GM13976 (cell line): ENCODE data around the gene GJD2.

ENCODE experiments used
- DNase-seq: peaks from one replicate; pipeline ENCODE4 v3.0.0; 2012; ENCODE audit warnings: low spot score
- in situ Hi-C: fragments of 300-500 bp; cut with MboI; formaldehyde crosslinking; loops from one replicate; pipeline ENCODE4 v1.12.0; 2022; ENCODE audit warnings: low sequenced_read_pairs, mixed read lengths, inconsistent platforms; ENCODE audit not compliant: unreplicated experiment
- TF ChIP-seq, protein P1 (sequence below): IDR thresholded peaks from 2 replicates; pipeline ENCODE4 v1.5.1; 2012; ENCODE audit warnings: borderline replicate concordance, mild to moderate bottlenecking; ENCODE audit not compliant: insufficient read depth; ENCODE audit errors: extremely low read depth, missing control alignments, control extremely low read depth

GJD2 gene

DNA sequence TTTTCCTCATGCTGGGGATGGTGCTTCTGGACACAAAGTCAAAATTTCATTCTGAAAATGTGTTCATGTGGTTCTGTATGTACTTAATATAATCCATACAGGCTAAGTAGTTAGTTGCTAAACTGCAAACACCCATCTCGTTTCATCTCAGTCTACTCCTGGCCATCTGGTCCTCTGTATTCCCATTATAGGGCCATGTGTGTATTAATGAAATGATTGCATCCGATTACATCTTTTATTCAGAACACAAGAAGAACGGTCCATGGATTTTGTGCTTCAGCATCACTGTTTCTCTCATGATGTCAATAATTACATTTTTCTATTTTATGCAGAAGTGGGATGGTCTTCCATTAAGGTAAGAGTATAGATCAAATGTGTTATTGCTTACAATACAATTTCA lies 6.1 kb upstream of the GJD2 start:
- DNase-seq = no peak
- in situ Hi-C loops = no loop called here
- TF ChIP-seq, protein P1, sequence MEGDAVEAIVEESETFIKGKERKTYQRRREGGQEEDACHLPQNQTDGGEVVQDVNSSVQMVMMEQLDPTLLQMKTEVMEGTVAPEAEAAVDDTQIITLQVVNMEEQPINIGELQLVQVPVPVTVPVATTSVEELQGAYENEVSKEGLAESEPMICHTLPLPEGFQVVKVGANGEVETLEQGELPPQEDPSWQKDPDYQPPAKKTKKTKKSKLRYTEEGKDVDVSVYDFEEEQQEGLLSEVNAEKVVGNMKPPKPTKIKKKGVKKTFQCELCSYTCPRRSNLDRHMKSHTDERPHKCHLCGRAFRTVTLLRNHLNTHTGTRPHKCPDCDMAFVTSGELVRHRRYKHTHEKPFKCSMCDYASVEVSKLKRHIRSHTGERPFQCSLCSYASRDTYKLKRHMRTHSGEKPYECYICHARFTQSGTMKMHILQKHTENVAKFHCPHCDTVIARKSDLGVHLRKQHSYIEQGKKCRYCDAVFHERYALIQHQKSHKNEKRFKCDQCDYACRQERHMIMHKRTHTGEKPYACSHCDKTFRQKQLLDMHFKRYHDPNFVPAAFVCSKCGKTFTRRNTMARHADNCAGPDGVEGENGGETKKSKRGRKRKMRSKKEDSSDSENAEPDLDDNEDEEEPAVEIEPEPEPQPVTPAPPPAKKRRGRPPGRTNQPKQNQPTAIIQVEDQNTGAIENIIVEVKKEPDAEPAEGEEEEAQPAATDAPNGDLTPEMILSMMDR = no peak

DNA sequence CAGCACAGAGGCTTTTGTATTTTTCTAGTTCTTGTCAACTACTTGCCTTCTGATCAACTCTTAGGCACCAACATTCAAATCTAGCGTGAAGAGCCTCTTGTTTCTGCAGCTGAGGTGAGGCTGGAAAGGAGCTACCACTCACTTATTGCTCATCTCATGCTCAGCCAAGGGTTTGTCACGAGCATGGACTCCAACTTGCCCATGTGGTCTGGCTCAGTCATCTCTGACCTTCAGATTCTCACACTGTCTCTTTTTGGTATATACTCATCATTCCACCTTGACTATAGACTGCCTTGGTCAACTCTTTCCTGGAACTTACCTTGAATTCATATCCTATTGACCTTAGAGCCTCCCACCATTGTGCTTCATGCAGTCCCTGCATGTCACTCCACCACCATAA lies 5.2 kb upstream of the GJD2 start:
- TF ChIP-seq, protein P1 = no peak
- in situ Hi-C loops = no loop called here
- no peak for DNase-seq

DNA sequence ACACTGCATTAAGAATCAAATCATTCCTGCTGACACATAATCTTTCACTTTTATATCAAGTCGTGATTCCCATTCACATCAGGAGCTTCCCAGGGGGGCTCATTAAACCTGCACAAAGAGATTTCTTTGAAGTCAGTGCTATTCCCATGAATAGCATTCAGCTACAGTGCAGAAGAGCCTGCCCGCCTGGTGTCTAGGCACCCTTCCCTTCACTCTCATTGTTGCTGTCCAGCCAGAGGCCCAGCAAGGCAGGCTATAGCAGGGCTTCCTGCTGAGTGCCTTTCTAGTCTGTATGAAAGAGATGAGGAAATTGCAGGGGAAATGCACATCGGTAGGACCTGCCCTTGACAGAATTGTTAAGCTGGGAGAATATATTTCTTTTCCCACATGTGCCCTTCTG lies 4.5 kb upstream of the GJD2 start:
- TF ChIP-seq, protein P1 = no peak
- no peak for DNase-seq
- in situ Hi-C loops = no loop called here

DNA sequence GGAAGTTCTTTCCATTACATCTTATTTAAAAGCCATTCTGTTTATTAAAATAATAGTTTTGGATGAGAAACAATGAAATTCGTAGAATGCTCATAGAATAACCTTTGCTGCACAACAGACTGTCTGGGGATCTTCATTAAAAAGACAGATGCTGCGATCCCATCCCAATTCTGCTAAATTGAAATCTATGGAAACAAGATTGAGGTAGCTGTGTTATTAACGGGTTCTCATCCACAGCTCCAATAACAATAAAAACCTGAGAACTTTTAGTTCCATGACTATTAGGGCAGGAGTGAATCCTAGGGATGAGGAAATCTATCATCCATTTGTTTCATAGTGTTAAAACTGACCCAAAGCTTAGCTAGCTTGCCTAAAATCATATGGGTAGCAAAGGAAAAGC lies 2.5 kb upstream of the GJD2 start:
- TF ChIP-seq, protein P1 = no peak
- in situ Hi-C loops = no loop called here
- no peak for DNase-seq

DNA sequence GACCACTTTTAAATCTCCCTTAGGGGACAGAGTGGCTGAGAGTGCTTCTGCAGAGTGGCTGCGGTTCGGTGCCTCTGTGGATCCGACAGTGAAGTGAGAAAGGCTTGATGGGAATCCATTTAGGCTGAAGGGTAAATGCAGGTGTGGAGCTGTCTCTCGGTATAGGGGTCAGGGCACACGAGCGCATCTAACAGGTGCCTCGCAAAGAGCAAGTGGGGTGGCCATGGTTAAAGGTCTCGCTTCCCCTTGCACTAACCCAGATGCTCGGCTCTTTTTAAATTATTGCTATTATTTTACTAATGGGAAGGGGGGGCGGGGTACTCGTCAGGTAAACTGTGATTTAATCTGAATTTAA lies 598 bp upstream of the GJD2 start:
- TF ChIP-seq, protein P1 = no peak
- in situ Hi-C loops = no loop called here
- DNase-seq = no peak

DNA sequence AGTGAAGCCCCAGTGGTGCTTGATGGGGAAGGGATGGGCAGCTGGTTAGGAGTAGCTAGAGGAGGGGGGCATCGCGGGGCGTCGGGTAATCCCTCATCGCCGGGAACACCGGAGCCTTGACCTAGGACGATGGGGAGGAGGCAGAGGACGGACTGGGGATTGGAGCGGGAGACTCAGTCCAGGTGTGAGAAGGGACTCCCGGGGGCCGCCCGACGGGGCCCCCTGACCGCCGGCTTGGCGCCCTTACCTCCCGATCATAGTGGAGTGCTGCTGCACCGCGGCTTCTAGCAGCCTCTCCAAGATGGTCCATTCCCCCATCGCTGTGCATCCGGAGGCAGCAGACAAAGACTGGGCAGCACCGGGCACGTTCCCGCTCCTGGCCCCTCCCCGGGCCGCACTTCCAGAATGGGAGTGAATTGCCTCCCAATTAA lies 612 bp downstream of the GJD2 start:
- DNase-seq = no peak
- in situ Hi-C loops = no loop called here
- TF ChIP-seq, protein P1 = no peak
